GM21528 (cell line): Measurements from ENCODE around the gene ALOX15.
"Not testable (repeated sequence)": the region's sequence is repeated elsewhere in the genome, so short reads cannot be mapped to it uniquely, and the experiment has no call there.

ENCODE experiments used
- ATAC-seq: cut with Tn5 transposase; IDR thresholded peaks from one replicate; pipeline ENCODE4 v1.9.1; 2021; ENCODE audit warnings: mild to moderate bottlenecking, moderate library complexity; ENCODE audit not compliant: unreplicated experiment, low FRiP score

ALOX15 gene

GRCh38 chr17:4641297-4642195 is at the start of gene ALOX15:
TSS of gene ALOX15 (minus strand) at chr17:4641678. CDS start at chr17:4641651, 27 bp downstream.
- ATAC-seq, result no peak

- ATAC-seq, result no peak
Measured at GRCh38 chr17:4690745-4691144, 49.3 kb upstream of the ALOX15 start.

- not testable (repeated sequence) for ATAC-seq
Measured at GRCh38 chr17:4689872-4690271, 48.4 kb upstream of the ALOX15 start.

GRCh38 chr17:4683739-4684138 is 42.3 kb upstream of the ALOX15 start:
- not testable (repeated sequence) for ATAC-seq

GRCh38 chr17:4679658-4680057 is 38.2 kb upstream of the ALOX15 start:
- ATAC-seq, result no peak

- ATAC-seq, result no peak
Measured at GRCh38 chr17:4678448-4679026, 37.1 kb upstream of the ALOX15 start.

- ATAC-seq, result no peak
Measured at GRCh38 chr17:4676791-4677190, 35.3 kb upstream of the ALOX15 start.

- no peak for ATAC-seq
Measured at GRCh38 chr17:4675791-4676190, 34.3 kb upstream of the ALOX15 start.

- no peak for ATAC-seq
Measured at GRCh38 chr17:4674685-4674998, 33.2 kb upstream of the ALOX15 start.

GRCh38 chr17:4673986-4674684 is 32.7 kb upstream of the ALOX15 start:
- no peak for ATAC-seq

GRCh38 chr17:4673169-4673568 is 31.7 kb upstream of the ALOX15 start:
- no peak for ATAC-seq

GRCh38 chr17:4672751-4673150 is 31.3 kb upstream of the ALOX15 start:
- no peak for ATAC-seq

- no peak for ATAC-seq
Measured at GRCh38 chr17:4672055-4672630, 30.7 kb upstream of the ALOX15 start.

GRCh38 chr17:4667166-4667565 is 25.7 kb upstream of the ALOX15 start:
- no peak for ATAC-seq

GRCh38 chr17:4666296-4666695 is 24.8 kb upstream of the ALOX15 start:
- ATAC-seq, result no peak

GRCh38 chr17:4665027-4665426 is 23.5 kb upstream of the ALOX15 start:
- no peak for ATAC-seq

- ATAC-seq, result no peak
Measured at GRCh38 chr17:4664230-4664629, 22.8 kb upstream of the ALOX15 start.

- no peak for ATAC-seq
Measured at GRCh38 chr17:4663711-4664110, 22.2 kb upstream of the ALOX15 start.

- no peak for ATAC-seq
Measured at GRCh38 chr17:4658478-4659305, 17.2 kb upstream of the ALOX15 start.

GRCh38 chr17:4657678-4658077 is 16.2 kb upstream of the ALOX15 start:
- ATAC-seq, result no peak
